Subcutaneous adipose tissue (tissue), 4 donors: ENCODE measurements around the gene STXBP6. TPM values are rescaled to one million over a fixed set of nuclear protein-coding genes. Genes with fewer than 3 reads are reported as not detected.

ENCODE experiments used
- total RNA-seq, 4 donors: library from RNA; depleted of rRNA; stranded (reverse); fragments of >200 nt; gene quantifications; one replicate each; pipeline ENCODE4 v1.1.0, GENCODE V29; 2016
- TF ChIP-seq, protein P1 (sequence below): fragments of 450-650 bp; IDR thresholded peaks from one replicate; pipeline ENCODE4 v1.5.1; 2016; ENCODE audit warnings: low read depth, mild to moderate bottlenecking, control low read depth, antibody characterized with exemption, moderate library complexity

Gene STXBP6
- total RNA-seq, 4 donors from 2014 or later, result 5.4 to 11.7 (median 9.3) TPM

DNA sequence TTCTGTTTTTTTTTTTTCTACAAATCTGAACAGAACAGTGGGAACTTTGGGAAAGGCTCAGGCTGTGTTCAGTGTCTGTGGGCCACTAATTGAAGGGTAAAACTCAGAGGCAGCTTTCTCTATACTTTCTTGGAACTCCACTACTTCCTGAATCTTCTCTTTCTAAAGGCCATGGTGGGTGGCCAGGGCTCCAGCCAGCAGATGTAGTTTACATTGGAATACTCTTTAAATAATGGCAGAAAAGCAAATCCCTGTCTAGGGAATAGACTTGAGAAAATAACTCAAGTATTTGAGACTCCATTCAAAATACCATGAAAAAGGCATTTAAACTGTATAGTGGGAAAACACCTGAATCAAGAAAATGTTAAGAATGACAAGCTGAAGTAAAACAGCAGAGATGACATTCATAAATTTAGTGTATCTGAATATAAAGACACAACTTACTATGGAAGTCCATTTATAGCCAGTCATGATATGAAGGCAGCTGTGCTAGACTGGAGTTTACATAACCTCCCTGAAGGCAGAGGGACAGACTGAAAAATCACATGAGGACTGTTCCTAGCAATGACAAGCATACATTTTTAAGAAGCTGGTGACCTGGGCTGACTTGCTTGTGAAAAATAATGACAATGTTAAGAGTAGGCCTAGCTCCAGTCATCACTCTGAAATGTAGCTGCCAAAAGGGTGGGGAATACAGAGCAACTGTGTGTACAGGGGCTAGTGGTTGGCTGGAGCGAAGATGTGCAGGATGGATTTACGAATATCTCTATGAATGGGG lies 168.6 kb downstream of the STXBP6 start:
- TF ChIP-seq, protein P1, sequence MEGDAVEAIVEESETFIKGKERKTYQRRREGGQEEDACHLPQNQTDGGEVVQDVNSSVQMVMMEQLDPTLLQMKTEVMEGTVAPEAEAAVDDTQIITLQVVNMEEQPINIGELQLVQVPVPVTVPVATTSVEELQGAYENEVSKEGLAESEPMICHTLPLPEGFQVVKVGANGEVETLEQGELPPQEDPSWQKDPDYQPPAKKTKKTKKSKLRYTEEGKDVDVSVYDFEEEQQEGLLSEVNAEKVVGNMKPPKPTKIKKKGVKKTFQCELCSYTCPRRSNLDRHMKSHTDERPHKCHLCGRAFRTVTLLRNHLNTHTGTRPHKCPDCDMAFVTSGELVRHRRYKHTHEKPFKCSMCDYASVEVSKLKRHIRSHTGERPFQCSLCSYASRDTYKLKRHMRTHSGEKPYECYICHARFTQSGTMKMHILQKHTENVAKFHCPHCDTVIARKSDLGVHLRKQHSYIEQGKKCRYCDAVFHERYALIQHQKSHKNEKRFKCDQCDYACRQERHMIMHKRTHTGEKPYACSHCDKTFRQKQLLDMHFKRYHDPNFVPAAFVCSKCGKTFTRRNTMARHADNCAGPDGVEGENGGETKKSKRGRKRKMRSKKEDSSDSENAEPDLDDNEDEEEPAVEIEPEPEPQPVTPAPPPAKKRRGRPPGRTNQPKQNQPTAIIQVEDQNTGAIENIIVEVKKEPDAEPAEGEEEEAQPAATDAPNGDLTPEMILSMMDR, result no peak

DNA sequence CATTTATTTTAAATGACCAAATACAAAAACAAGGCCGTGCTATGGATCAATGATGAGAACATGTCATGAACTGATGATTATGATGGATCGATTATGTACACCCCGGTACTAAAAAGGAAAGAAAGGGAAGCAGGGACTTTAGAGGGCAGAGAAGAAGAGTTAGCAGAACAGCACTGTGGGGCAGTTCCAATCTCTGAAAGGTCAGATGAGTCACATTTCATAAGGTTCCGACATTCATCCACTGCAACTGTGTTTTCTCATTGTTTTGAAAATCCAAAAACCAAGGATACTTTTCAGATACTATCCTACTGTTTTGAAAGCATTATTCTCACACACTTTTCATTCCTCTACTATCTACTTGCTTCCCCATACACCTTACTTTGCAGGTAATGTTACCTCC lies 169.3 kb downstream of the STXBP6 start:
- TF ChIP-seq, protein P1, result no peak

DNA sequence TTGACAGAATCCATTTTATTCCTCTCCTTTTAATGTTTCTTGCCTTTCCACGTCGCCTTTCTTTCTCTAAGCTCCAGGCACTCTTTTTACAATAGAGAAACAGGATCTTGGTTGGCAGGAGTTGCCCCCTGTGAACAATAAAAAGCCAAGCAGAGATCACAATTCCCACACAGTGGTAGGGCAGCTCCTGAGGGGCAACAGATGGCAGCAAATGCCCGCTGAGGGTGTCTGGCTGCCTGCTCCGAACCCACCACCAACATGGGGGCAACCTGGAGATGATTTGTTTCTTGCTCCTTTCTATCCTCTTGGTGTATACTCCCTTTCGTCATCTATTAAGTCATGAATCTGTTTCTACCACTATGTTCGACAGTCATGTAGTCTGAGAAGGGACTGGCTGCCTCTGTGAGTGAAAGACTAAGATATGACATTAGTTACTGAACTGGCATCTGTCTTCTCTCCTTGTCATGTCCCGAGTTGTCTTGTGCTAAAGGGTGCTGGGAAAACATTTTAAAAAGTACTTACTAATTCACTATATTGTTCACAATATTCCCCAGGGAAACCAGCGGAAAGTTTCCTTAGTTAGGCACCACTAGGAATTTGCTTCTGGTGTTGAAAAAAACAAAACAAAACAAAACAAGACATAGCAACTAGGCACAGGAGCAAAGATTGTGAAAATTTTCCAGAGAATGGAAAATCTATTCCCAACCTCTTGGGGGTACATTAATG lies 170.1 kb downstream of the STXBP6 start:
- TF ChIP-seq, protein P1, result no peak

DNA sequence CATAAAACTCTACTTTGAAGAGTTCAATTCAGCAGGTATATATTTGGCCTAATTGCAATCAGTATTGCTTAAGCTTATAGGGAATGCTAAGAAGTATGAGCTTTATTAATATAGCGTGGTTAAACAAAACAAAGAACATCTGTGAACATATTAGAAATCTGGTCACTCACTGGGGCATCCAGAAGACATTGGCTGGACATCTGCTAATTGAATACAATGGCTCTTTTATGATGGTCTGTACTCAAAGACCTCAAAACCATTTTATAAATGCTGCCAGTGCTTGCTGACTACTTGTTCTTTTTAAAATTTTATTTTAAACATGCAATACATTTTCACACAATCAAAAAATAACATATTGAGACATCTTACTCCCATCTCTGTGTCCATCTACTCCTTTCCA lies 173.0 kb downstream of the STXBP6 start:
- TF ChIP-seq, protein P1, result no peak

DNA sequence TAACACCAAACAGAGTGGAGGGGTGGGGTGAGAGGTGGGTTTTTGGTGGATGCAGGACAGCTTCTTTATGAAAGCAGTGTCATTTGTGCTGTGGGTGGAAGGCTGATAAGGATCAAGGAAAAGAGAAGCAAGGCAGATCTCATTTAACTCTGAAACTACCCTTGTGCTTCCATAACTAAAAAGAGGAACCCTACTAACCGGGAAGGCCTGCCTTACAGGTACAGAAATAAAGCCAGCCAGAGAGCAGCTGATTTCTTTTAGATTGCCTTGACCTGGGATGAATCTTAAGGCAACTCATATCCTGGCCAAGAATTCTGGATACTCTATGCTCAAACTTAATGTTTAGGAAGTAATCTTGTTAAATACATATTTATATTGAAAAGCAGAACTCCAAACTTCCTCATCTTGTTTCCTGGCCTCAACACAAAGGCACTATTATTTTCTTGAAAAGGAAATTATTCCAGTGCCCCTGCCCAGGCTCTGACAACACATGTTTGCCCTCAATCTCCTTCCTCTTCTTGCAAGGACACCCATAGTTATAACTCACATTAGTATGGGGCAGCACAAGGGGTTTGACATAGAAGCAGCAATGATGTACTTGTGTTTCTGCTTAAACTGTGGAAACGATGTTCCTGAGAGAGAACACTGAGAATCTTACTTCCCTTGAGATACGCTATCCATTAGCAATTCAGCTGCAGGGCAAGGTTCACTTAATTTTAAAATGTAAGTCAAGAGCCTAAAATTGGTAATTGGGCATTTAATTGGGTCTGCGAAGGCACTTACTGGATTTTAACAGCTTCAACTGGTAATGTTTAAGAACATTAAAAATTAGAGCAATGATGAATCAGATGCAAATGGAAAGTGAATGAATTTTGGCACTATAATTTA lies 173.7 kb downstream of the STXBP6 start:
- TF ChIP-seq, protein P1, result no peak

- TF ChIP-seq, protein P1, result no peak
These were observed 174.6 kb downstream of the STXBP6 start for GRCh38 chr14:24875203-24875838.
